Esophagus (tissue), 2 donors: ENCODE measurements around the gene CYTH4. TPM values are rescaled to one million over a fixed set of nuclear protein-coding genes. Genes with fewer than 3 reads are reported as not detected.

Experiments
- H3K27ac ChIP-seq, 2 donors: one replicate each; pipeline ENCODE4 v1.5.1; 2013; ENCODE audit warnings: low read depth in 2 of 2, mild to moderate bottlenecking in 2 of 2, inconsistent platforms in 1 of 2, low read length in 1 of 2, moderate library complexity in 1 of 2
- H3K27me3 ChIP-seq, 2 donors: one replicate each; pipeline ENCODE4 v1.6.1; 2013; ENCODE audit warnings: low read length in 2 of 2, control low read depth in 1 of 2, mild to moderate bottlenecking in 1 of 2; ENCODE audit not compliant: insufficient read depth in 2 of 2, control insufficient read depth in 1 of 2
- H3K36me3 ChIP-seq, 2 donors: one replicate each; pipeline ENCODE4 v1.6.1; 2013; ENCODE audit warnings: low read length in 1 of 2; ENCODE audit not compliant: control insufficient read depth in 2 of 2, insufficient read depth in 2 of 2
- H3K4me1 ChIP-seq, 2 donors: one replicate each; pipeline ENCODE4 v1.6.1; 2013; ENCODE audit warnings: low read length in 1 of 2; ENCODE audit not compliant: control insufficient read depth in 2 of 2, insufficient read depth in 2 of 2
- H3K4me3 ChIP-seq, 2 donors: one replicate each; pipeline ENCODE4 v1.5.1; 2013; ENCODE audit warnings: low read length in 2 of 2, mild to moderate bottlenecking in 2 of 2, low read depth in 1 of 2, moderate library complexity in 1 of 2
- H3K9me3 ChIP-seq, 2 donors: one replicate each; pipeline ENCODE4 v1.6.1; 2013; ENCODE audit warnings: mild to moderate bottlenecking in 2 of 2, low read depth in 1 of 2, low read length in 1 of 2, moderate library complexity in 1 of 2; ENCODE audit not compliant: control insufficient read depth in 2 of 2, insufficient read depth in 1 of 2
- whole genome bisulfite sequencing, 2 donors: extraction: QIAGEN DNeasy Blood & Tissue Kit; methylation state at CpG; one replicate each; pipeline ENCODE4 v1.1.7; 2013; 5-methylcytosine and 5-hydroxymethylcytosine counted together
- polyA plus RNA-seq, 2 donors: library from polyadenylated mRNA; stranded (reverse); fragments of 200-250 nt; gene quantifications; one replicate each; pipeline ENCODE4 v1.2.3, GENCODE V29; 2013
- donor health status: healthy with polysubstance abuse.
- donor health status: Bipolar disorder and iron deficiency.

Gene CYTH4
- polyA plus RNA-seq, 2 donors = 1.4 to 4.1 TPM

- WGBS, 2 donors = 69 to 71% methylated on average over 17 to 18 of the region's 18 CpGs
- Histone ChIP-seq H3K27ac (no peak overlapping the region), H3K27me3 (no peaks in the 10 kb centered on the region), H3K9me3 (peaks cover 3% of the 10 kb centered on the region in 2 donors), H3K4me3 (no peak overlapping the region), H3K36me3 (peaks cover 0 to 3% of the 10 kb centered on the region in 2 donors), H3K4me1 (no peaks in the 10 kb centered on the region)
Observed at GRCh38 chr22:37295213-37295886, 13.0 kb downstream of the CYTH4 start.

GRCh38 chr22:37295946-37296345, 13.6 kb downstream of the CYTH4 start:
- H3K4me1 ChIP-seq = peaks cover 0 to 1% of the 10 kb centered on the region in 2 donors
- peaks cover 0 to 3% of the 10 kb centered on the region in 2 donors for H3K36me3 ChIP-seq
- 89 to 92% methylated on average over 11 of the region's 11 CpGs for WGBS, 2 donors
- H3K27me3 ChIP-seq = no peaks in the 10 kb centered on the region
- H3K9me3 ChIP-seq = peaks cover 3% of the 10 kb centered on the region in 2 donors
- no peak overlapping the region for H3K4me3 ChIP-seq
- H3K27ac ChIP-seq = no peak overlapping the region

- Histone ChIP-seq H3K27me3 (no peaks in the 10 kb centered on the region), H3K4me3 (no peak overlapping the region), H3K36me3 (peaks cover 0 to 3% of the 10 kb centered on the region in 2 donors), H3K4me1 (peaks cover 0 to 3% of the 10 kb centered on the region in 2 donors), H3K9me3 (no peaks in the 10 kb centered on the region), H3K27ac (no peak overlapping the region)
- 80 to 83% methylated on average over 17 of the region's 17 CpGs for WGBS, 2 donors
Observed at GRCh38 chr22:37298748-37299495, 16.6 kb downstream of the CYTH4 start.

- 82 to 88% methylated on average over 4 of the region's 4 CpGs for WGBS, 2 donors
- Histone ChIP-seq H3K36me3 (peaks cover 0 to 3% of the 10 kb centered on the region in 2 donors), H3K27ac (no peak overlapping the region), H3K9me3 (no peaks in the 10 kb centered on the region), H3K4me1 (peaks cover 0 to 3% of the 10 kb centered on the region in 2 donors), H3K27me3 (no peaks in the 10 kb centered on the region), H3K4me3 (no peak overlapping the region)
Observed at GRCh38 chr22:37299969-37300509, 17.7 kb downstream of the CYTH4 start.

GRCh38 chr22:37300551-37301017, 18.3 kb downstream of the CYTH4 start:
- H3K27ac ChIP-seq = no peak overlapping the region
- WGBS, 2 donors = 39 to 50% methylated on average over 19 of the region's 19 CpGs

GRCh38 chr22:37301144-37301830, 19.0 kb downstream of the CYTH4 start:
- Histone ChIP-seq H3K4me1 (peaks cover 0 to 3% of the 10 kb centered on the region in 2 donors), H3K4me3 (no peak overlapping the region), H3K27ac (no peak overlapping the region), H3K9me3 (no peaks in the 10 kb centered on the region), H3K36me3 (no peaks in the 10 kb centered on the region), H3K27me3 (no peaks in the 10 kb centered on the region)
- WGBS, 2 donors = 92 to 93% methylated on average over 6 of the region's 6 CpGs

More at GRCh38 chr22:37300551-37301017, 18.3 kb downstream of the CYTH4 start:
- Histone ChIP-seq H3K9me3 (no peaks in the 10 kb centered on the region), H3K27me3 (no peaks in the 10 kb centered on the region), H3K4me3 (no peak overlapping the region), H3K4me1 (peaks cover 0 to 3% of the 10 kb centered on the region in 2 donors), H3K36me3 (peaks cover 0 to 2% of the 10 kb centered on the region in 2 donors)

- Histone ChIP-seq H3K9me3 (no peaks in the 10 kb centered on the region), H3K36me3 (no peaks in the 10 kb centered on the region), H3K4me1 (peaks cover 3 to 5% of the 10 kb centered on the region in 2 donors), H3K4me3 (no peak overlapping the region), H3K27me3 (no peaks in the 10 kb centered on the region), H3K27ac (no peak overlapping the region)
- 84 to 87% methylated on average over 28 to 31 of the region's 31 CpGs for WGBS, 2 donors
Observed at GRCh38 chr22:37302674-37303555, 20.6 kb downstream of the CYTH4 start.

- Histone ChIP-seq H3K9me3 (no peaks in the 10 kb centered on the region), H3K4me3 (no peak overlapping the region), H3K4me1 (peaks cover 4 to 12% of the 10 kb centered on the region in 2 donors), H3K36me3 (no peaks in the 10 kb centered on the region), H3K27ac (no peak overlapping the region), H3K27me3 (no peaks in the 10 kb centered on the region)
- WGBS, 2 donors = 65 to 72% methylated on average over 9 of the region's 9 CpGs
Observed at GRCh38 chr22:37303821-37304274, 21.5 kb downstream of the CYTH4 start.
